GOT3 (cell line): Measurements from ENCODE around the gene HDAC8.
"Not testable (repeated sequence)": the region's sequence is repeated elsewhere in the genome, so short reads cannot be mapped to it uniquely, and the experiment has no call there.

ENCODE experiments used
- DNase-seq: peaks from one replicate; lab custom pipeline; 2025; ENCODE audit warnings: mixed read lengths; lab: John Stamatoyannopoulos, UW

The HDAC8 gene

GRCh38 chrX:72373136-72373535 lies 199.5 kb downstream of the HDAC8 start:
- DNase-seq, result no peak

GRCh38 chrX:72372735-72373134 lies 199.9 kb downstream of the HDAC8 start:
- no peak for DNase-seq

GRCh38 chrX:72371405-72371804 lies 201.2 kb downstream of the HDAC8 start:
- DNase-seq, result no peak

GRCh38 chrX:72368796-72369195 lies 203.8 kb downstream of the HDAC8 start:
- DNase-seq, result no peak

- no peak for DNase-seq
Observed at GRCh38 chrX:72367516-72367915, 205.1 kb downstream of the HDAC8 start.

GRCh38 chrX:72366701-72367454 lies 205.8 kb downstream of the HDAC8 start:
- DNase-seq, result no peak

GRCh38 chrX:72366178-72366577 lies 206.5 kb downstream of the HDAC8 start:
- no peak for DNase-seq

GRCh38 chrX:72365126-72365525 lies 207.5 kb downstream of the HDAC8 start:
- no peak for DNase-seq

- no peak for DNase-seq
Observed at GRCh38 chrX:72360326-72360725, 212.3 kb downstream of the HDAC8 start.

- no peak for DNase-seq
Observed at GRCh38 chrX:72358313-72358712, 214.3 kb downstream of the HDAC8 start.

GRCh38 chrX:72352786-72353185 lies 219.9 kb downstream of the HDAC8 start:
- DNase-seq, result no peak

GRCh38 chrX:72351606-72352334 lies 220.9 kb downstream of the HDAC8 start:
- no peak for DNase-seq

GRCh38 chrX:72349190-72349589 lies 223.5 kb downstream of the HDAC8 start:
- DNase-seq, result no peak

- no peak for DNase-seq
Observed at GRCh38 chrX:72348247-72348979, 224.2 kb downstream of the HDAC8 start.

GRCh38 chrX:72347366-72347765 lies 225.3 kb downstream of the HDAC8 start:
- DNase-seq, result no peak

GRCh38 chrX:72346302-72346949 lies 226.2 kb downstream of the HDAC8 start:
- DNase-seq, result no peak

GRCh38 chrX:72340626-72341025 lies 232.0 kb downstream of the HDAC8 start:
- no peak for DNase-seq

- no peak for DNase-seq
Observed at GRCh38 chrX:72340041-72340440, 232.6 kb downstream of the HDAC8 start.

- no peak for DNase-seq
Observed at GRCh38 chrX:72330131-72330530, 242.5 kb downstream of the HDAC8 start.

- DNase-seq, result no peak
Observed at GRCh38 chrX:72326605-72327300, 245.9 kb downstream of the HDAC8 start.

- not testable (repeated sequence) for DNase-seq
Observed at GRCh38 chrX:72319651-72320050, 253.0 kb downstream of the HDAC8 start.

GRCh38 chrX:72317139-72317538 lies 255.5 kb downstream of the HDAC8 start:
- no peak for DNase-seq
